Smooth muscle cell (in vitro differentiated cells): ENCODE measurements around the gene CDON. TPM values are rescaled to one million over a fixed set of nuclear protein-coding genes. Genes with fewer than 3 reads are reported as not detected.

Experiments
- DNase-seq: peaks from one replicate; lab custom pipeline; 2025; ENCODE audit not compliant: unreplicated experiment; lab: John Stamatoyannopoulos, UW
- H2AFZ ChIP-seq: fragments of 200-600 bp; sonication (generic); 2 replicates; pipeline ENCODE4 v1.6.0; 2016; ENCODE audit warnings: antibody characterized with exemption, low read depth, mild to moderate bottlenecking
- H3F3A ChIP-seq: fragments of 200-600 bp; sonication (generic); 2 replicates; pipeline ENCODE4 v1.6.0; 2017; ENCODE audit warnings: antibody characterized with exemption, low read depth
- H3K27ac ChIP-seq: fragments of 200-600 bp; sonication (generic); 2 replicates; pipeline ENCODE4 v1.5.1; 2016; ENCODE audit warnings: low read depth, mild to moderate bottlenecking
- H3K27me3 ChIP-seq: fragments of 200-600 bp; sonication (generic); 2 replicates; pipeline ENCODE4 v1.6.1; 2016; ENCODE audit warnings: low read depth, mild to moderate bottlenecking
- H3K36me3 ChIP-seq: fragments of 200-600 bp; sonication (generic); 2 replicates; pipeline ENCODE4 v1.5.1; 2016; ENCODE audit warnings: low read depth
- H3K4me1 ChIP-seq: fragments of 200-600 bp; sonication (generic); 2 replicates; pipeline ENCODE4 v1.5.1; 2016; ENCODE audit warnings: low read depth
- H3K4me2 ChIP-seq: fragments of 200-600 bp; sonication (generic); 2 replicates; pipeline ENCODE4 v1.6.0; 2016; ENCODE audit warnings: mild to moderate bottlenecking
- H3K4me3 ChIP-seq: fragments of 200-600 bp; sonication (generic); 2 replicates; pipeline ENCODE4 v1.5.1; 2016; ENCODE audit warnings: mild to moderate bottlenecking
- H3K79me2 ChIP-seq: fragments of 200-600 bp; sonication (generic); 2 replicates; pipeline ENCODE4 v1.6.0; 2016; ENCODE audit warnings: low read depth, mild to moderate bottlenecking
- H3K9ac ChIP-seq: fragments of 200-600 bp; sonication (generic); 2 replicates; pipeline ENCODE4 v1.6.0; 2016; ENCODE audit warnings: low read depth
- H3K9me3 ChIP-seq: fragments of 200-600 bp; sonication (generic); replicated peaks from 2 replicates; pipeline ENCODE4 v1.5.1; 2016; ENCODE audit warnings: low read depth
- H4K20me1 ChIP-seq: fragments of 200-600 bp; sonication (generic); 2 replicates; pipeline ENCODE4 v1.6.0; 2016; ENCODE audit warnings: low read depth
- WGBS: methylation state at CpG from one replicate; pipeline ENCODE4 v1.1.7; 2016; ENCODE audit warnings: low lambda C conversion rate; 5-methylcytosine and 5-hydroxymethylcytosine counted together
- polyA plus RNA-seq: library from polyadenylated mRNA; unstranded; fragments of >200 nt; fragmentation: Nextera tagmentation; extraction: Ambion mirVana; gene quantifications from 2 replicates; pipeline ENCODE4 v1.2.1, GENCODE V29; 2016
- total RNA-seq: library from RNA; depleted of rRNA; stranded (reverse); fragments of >200 nt; gene quantifications from 2 replicates; pipeline ENCODE4 v1.2.3, GENCODE V29; 2014
- TF ChIP-seq, protein P1 (sequence below): fragments of 200-600 bp; sonication (generic); IDR thresholded peaks from 2 replicates; pipeline ENCODE4 v1.5.1; 2017; ENCODE audit warnings: borderline replicate concordance, mild to moderate bottlenecking, antibody characterized with exemption; ENCODE audit not compliant: insufficient read depth, poor library complexity, severe bottlenecking

The CDON gene
- total and polyA plus RNA-seq, 2 experiments from 2014 or later, result 1.6 to 14.8 TPM

GRCh38 chr11:126095745-126096144 lies 33.1 kb upstream of the CDON start:
- no peak for DNase-seq
- Histone ChIP-seq H3K36me3 (no peaks in the 10 kb centered on the region), H3K4me3 (no peak overlapping the region), H3K4me1 (peaks cover 12% of the 10 kb centered on the region), H4K20me1 (no peaks in the 10 kb centered on the region), H3K27me3 (no peaks in the 10 kb centered on the region), H3K9ac (no peak overlapping the region), H2AFZ (no peak overlapping the region), H3K27ac (no peak overlapping the region), H3K9me3 (no peaks in the 10 kb centered on the region), H3F3A (no peaks in the 10 kb centered on the region), H3K4me2 (no peak overlapping the region), H3K79me2 (no peaks in the 10 kb centered on the region)
- TF ChIP-seq, protein P1, sequence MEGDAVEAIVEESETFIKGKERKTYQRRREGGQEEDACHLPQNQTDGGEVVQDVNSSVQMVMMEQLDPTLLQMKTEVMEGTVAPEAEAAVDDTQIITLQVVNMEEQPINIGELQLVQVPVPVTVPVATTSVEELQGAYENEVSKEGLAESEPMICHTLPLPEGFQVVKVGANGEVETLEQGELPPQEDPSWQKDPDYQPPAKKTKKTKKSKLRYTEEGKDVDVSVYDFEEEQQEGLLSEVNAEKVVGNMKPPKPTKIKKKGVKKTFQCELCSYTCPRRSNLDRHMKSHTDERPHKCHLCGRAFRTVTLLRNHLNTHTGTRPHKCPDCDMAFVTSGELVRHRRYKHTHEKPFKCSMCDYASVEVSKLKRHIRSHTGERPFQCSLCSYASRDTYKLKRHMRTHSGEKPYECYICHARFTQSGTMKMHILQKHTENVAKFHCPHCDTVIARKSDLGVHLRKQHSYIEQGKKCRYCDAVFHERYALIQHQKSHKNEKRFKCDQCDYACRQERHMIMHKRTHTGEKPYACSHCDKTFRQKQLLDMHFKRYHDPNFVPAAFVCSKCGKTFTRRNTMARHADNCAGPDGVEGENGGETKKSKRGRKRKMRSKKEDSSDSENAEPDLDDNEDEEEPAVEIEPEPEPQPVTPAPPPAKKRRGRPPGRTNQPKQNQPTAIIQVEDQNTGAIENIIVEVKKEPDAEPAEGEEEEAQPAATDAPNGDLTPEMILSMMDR, result no peak
- 93% methylated on average over 4 of the region's 4 CpGs for WGBS

DNA sequence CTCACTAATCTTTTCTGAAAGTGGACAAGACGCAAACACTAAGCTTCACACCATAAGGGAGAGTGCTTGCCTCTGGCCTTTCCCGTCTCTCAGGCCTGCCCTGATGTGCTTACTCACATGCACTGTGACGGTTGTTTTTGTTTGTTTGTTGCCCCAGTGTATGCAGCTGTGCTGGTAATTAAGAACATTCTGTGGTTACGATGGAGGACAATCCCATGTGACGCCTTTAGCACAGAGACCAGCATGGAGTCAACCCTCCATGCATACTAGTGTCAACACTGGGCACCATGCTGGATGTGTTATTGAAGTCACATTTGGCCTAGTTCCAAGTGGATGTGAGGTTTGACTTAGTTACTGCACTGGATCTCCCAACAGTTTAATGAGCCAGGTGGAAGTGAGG lies 27.8 kb upstream of the CDON start:
- WGBS, result 90% methylated on average over 5 of the region's 5 CpGs
- Histone ChIP-seq H3K36me3 (no peaks in the 10 kb centered on the region), H3F3A (no peaks in the 10 kb centered on the region), H3K27me3 (no peaks in the 10 kb centered on the region), H3K4me2 (no peak overlapping the region), H3K27ac (no peak overlapping the region), H3K4me1 (no peaks in the 10 kb centered on the region), H3K9me3 (no peaks in the 10 kb centered on the region), H3K79me2 (no peaks in the 10 kb centered on the region), H3K9ac (no peak overlapping the region), H4K20me1 (no peaks in the 10 kb centered on the region), H3K4me3 (no peak overlapping the region), H2AFZ (no peak overlapping the region)
- TF ChIP-seq, protein P1, result no peak
- no peak for DNase-seq

GRCh38 chr11:126088999-126089398 lies 26.3 kb upstream of the CDON start:
- H4K20me1 ChIP-seq, result no peaks in the 10 kb centered on the region
- H3K36me3 ChIP-seq, result no peaks in the 10 kb centered on the region
- no peaks in the 10 kb centered on the region for H3K27me3 ChIP-seq
- H3K79me2 ChIP-seq, result no peaks in the 10 kb centered on the region
- peaks cover 4% of the 10 kb centered on the region for H3K4me1 ChIP-seq
- no peak overlapping the region for H3K27ac ChIP-seq
- H2AFZ ChIP-seq, result no peak overlapping the region
- H3K4me2 ChIP-seq, result no peak overlapping the region
- TF ChIP-seq, protein P1, result no peak
- no peak overlapping the region for H3K9ac ChIP-seq
- H3F3A ChIP-seq, result no peaks in the 10 kb centered on the region
- no peaks in the 10 kb centered on the region for H3K9me3 ChIP-seq
- DNase-seq, result no peak
- H3K4me3 ChIP-seq, result no peak overlapping the region
- whole genome bisulfite sequencing, result 78% methylated on average over 1 of the region's 1 CpG

DNA sequence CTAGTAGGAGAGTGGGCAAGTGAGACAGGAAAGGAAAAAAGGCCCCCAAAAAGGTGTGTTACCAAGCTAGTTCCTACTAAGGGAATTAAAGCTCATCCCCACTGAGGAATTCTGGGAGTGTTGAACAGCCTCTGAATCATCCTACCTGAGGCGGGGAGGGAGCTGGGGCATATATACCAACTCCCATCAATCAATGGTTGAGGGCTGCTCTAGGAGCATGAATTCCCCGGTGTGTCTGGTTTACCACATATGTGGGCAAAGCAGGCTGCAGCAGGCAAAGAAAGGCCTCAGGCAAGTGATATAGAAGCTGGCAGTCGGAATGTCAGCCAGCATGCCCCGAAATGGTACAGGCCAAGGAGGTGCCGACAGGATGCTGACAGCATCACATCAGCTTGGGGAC lies 23.6 kb upstream of the CDON start:
- Histone ChIP-seq H3K4me2 (no peak overlapping the region), H3K27ac (no peak overlapping the region), H4K20me1 (no peaks in the 10 kb centered on the region), H3K4me3 (no peak overlapping the region), H3K4me1 (peaks cover 15% of the 10 kb centered on the region), H3K36me3 (no peaks in the 10 kb centered on the region), H3K79me2 (no peaks in the 10 kb centered on the region), H2AFZ (no peak overlapping the region), H3K9ac (no peak overlapping the region), H3K27me3 (no peaks in the 10 kb centered on the region), H3K9me3 (no peaks in the 10 kb centered on the region), H3F3A (no peaks in the 10 kb centered on the region)
- 71% methylated on average over 5 of the region's 5 CpGs for WGBS
- TF ChIP-seq, protein P1, result no peak
- DNase-seq, result no peak
